OCI-LY7 (cell line): Measurements from ENCODE around the gene PFKFB4. TPM values are rescaled to one million over a fixed set of nuclear protein-coding genes. Genes with fewer than 3 reads are reported as not detected.
A peak's percentile ranks its signal among the peaks of the same experiment; 100 is the strongest.

Experiments used
- BruUV-seq: library from RNA; stranded (reverse); fragments of 400-500 nt; replicated peaks from 2 replicates; lab custom pipeline; 2021; lab: Mats Ljungman, UMichigan
- CTCF ChIA-PET: fragments of 300-600 bp; sonication (Branson Sonifier 250); formaldehyde crosslinking; loops from one replicate; lab custom pipeline; 2022; ENCODE audit warnings: antibody characterized with exemption; ENCODE audit not compliant: unreplicated experiment; lab: Charles Lee
- POLR2A ChIA-PET: fragments of 300-600 bp; sonication (Branson Sonifier 250); formaldehyde crosslinking; loops from one replicate; lab custom pipeline; 2022; ENCODE audit warnings: antibody characterized with exemption; lab: Charles Lee
- DNase-seq: peaks from one replicate; pipeline ENCODE4 v3.0.0-alpha.2; 2015; ENCODE audit warnings: low spot score
- H2AFZ ChIP-seq: fragments of 200-600 bp; sonication (generic), shearing (Covaris generic); 2 replicates; pipeline ENCODE4 v1.6.1; 2014; ENCODE audit warnings: mild to moderate bottlenecking, antibody characterized with exemption, low read length, moderate library complexity
- H3K27ac ChIP-seq: fragments of 200-600 bp; sonication (generic); 2 replicates; pipeline ENCODE4 v1.5.1; 2014; ENCODE audit warnings: mixed run types, low read depth, mild to moderate bottlenecking, moderate library complexity, low read length, inconsistent platforms; ENCODE audit not compliant: poor library complexity, severe bottlenecking
- H3K36me3 ChIP-seq: fragments of 200-600 bp; sonication (generic); 2 replicates; pipeline ENCODE4 v1.6.1; 2014; ENCODE audit warnings: mild to moderate bottlenecking, antibody characterized with exemption, low read length, moderate library complexity, mixed read lengths; ENCODE audit not compliant: insufficient read depth
- H3K4me1 ChIP-seq: fragments of 200-600 bp; sonication (generic); 2 replicates; pipeline ENCODE4 v1.5.1; 2014; ENCODE audit warnings: mild to moderate bottlenecking, low read length; ENCODE audit not compliant: insufficient read depth, poor library complexity, severe bottlenecking
- H3K4me2 ChIP-seq: fragments of 200-600 bp; sonication (generic); 2 replicates; pipeline ENCODE4 v1.6.1; 2014; ENCODE audit warnings: mild to moderate bottlenecking, low read length
- H3K4me3 ChIP-seq: fragments of 200-600 bp; sonication (generic); 2 replicates; pipeline ENCODE4 v1.5.1; 2014; ENCODE audit warnings: mild to moderate bottlenecking, low read depth, low read length; ENCODE audit not compliant: poor library complexity, severe bottlenecking
- H3K79me2 ChIP-seq: fragments of 200-600 bp; sonication (generic); 2 replicates; pipeline ENCODE4 v1.6.1; 2016; ENCODE audit warnings: low read depth, mild to moderate bottlenecking, low read length, moderate library complexity, mixed read lengths; ENCODE audit not compliant: insufficient read depth
- H3K9me2 ChIP-seq: fragments of 200-600 bp; sonication (generic); 2 replicates; pipeline ENCODE4 v1.6.1; 2016; ENCODE audit warnings: mild to moderate bottlenecking, low read length, mixed read lengths; ENCODE audit not compliant: insufficient read depth
- H3K9me3 ChIP-seq: fragments of 200-600 bp; sonication (generic); 2 replicates; pipeline ENCODE4 v1.6.1; 2014; ENCODE audit warnings: mild to moderate bottlenecking, mixed run types, low read length, mixed read lengths
- H4K20me1 ChIP-seq: fragments of 200-600 bp; sonication (generic); 2 replicates; pipeline ENCODE4 v1.6.1; 2014; ENCODE audit warnings: mild to moderate bottlenecking, antibody characterized with exemption, low read length, moderate library complexity, mixed read lengths; ENCODE audit not compliant: insufficient read depth
- CTCF ChIP-seq: fragments of 200-600 bp; sonication (generic); conservative IDR thresholded peaks from 2 replicates; pipeline ENCODE4 v1.5.1; 2014; ENCODE audit warnings: mild to moderate bottlenecking, antibody characterized with exemption, low read length, moderate library complexity, mixed read lengths
- EZH2phosphoT487 ChIP-seq: fragments of 200-600 bp; sonication (generic); IDR thresholded peaks from 2 replicates; pipeline ENCODE4 v1.6.1; 2018; ENCODE audit warnings: low read depth, borderline replicate concordance, mild to moderate bottlenecking, mixed run types, antibody characterized with exemption, low read length, moderate library complexity, mixed read lengths
- intact Hi-C: fragments of 100-400 bp; cut with micrococcal nuclease; formaldehyde crosslinking; loops from one replicate; pipeline ENCODE4 v1.10.0; 2022; ENCODE audit not compliant: unreplicated experiment
- total RNA-seq, 2 experiments: library from RNA; depleted of rRNA in 1 of 2; stranded (reverse); fragments of >200 nt in 1 of 2; shearing (Covaris generic) in 1 of 2; gene quantifications; 2 replicates each; pipeline ENCODE4 v1.2.3, GENCODE V29; 2014 to 2022

PFKFB4 gene
- total RNA-seq, 2 experiments from 2014 or later: 5.0 to 29.0 TPM

DNA sequence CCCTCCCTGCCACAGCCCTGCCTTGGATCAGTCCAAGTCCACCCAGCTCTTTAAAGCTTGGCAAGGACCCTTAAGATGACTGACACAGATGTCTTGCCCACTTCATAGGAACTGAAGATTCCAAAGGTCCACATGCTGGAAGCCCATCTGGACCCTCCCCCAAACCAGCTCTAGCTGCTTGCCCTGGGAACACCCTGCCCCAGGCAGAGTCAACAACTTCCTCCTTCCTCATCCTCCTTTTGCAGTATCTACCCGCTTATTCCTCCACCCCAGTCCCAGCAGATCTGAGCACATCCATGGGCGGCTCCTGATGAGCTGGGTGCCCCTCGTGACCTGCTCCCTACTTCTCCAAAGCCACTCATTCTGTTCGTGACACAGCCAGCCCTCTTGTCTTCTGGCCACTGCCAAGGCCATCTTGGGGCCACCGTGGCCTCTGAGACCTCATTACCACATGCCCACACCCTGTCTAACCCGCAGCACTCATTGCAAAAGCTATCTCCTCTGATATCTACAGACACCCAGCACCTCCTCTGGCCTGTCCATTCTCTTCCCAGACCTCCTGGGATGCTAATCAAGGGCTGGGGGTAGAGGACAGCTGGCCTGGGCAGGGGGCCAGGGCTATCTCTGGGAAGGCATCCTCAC, 2.0 kb upstream of the PFKFB4 start:
- Histone ChIP-seq H3K9me2 (no peaks in the 10 kb centered on the region), H3K4me3 (no peak overlapping the region), H2AFZ (no peak overlapping the region; the same call in 1 of the 2 replicates), H4K20me1 (no peaks in the 10 kb centered on the region), H3K9me3 (no peaks in the 10 kb centered on the region), H3K27ac (no peak overlapping the region), H3K79me2 (no peaks in the 10 kb centered on the region), H3K36me3 (no peaks in the 10 kb centered on the region), H3K4me2 (peak overlapping the region; percentile 96; the same call in 1 of the 2 replicates), H3K4me1 (peaks cover 54% of the 10 kb centered on the region)
- ChIA-PET POLR2A (interaction anchor here (0.5 kb wide), 1 partner anchor 330 kb away, joined by 3 read pairs; no protein-coding TSS in a partner anchor), CTCF (interaction anchor here (0.9 to 2.2 kb wide), 2 partner anchors 77 to 123 kb away, joined by 3 to 10 read pairs; no protein-coding TSS in a partner anchor)
- no TSS peak for BruUV-seq
- intact Hi-C loops: loop anchor here (2.0 kb wide), 1 partner anchor 76 kb away; the partner anchor contains the start of gene SLC26A6
- no peak for DNase-seq
- TF ChIP-seq CTCF: peak; percentile 65
- TF ChIP-seq EZH2phosphoT487: no peak

- no peaks in the 10 kb centered on the region for H3K79me2 ChIP-seq
- H3K36me3 ChIP-seq: no peaks in the 10 kb centered on the region
- no peak for TF ChIP-seq CTCF
- no peak for TF ChIP-seq EZH2phosphoT487
- no TSS peak for BruUV-seq
- H2AFZ ChIP-seq: peak overlapping the region; percentile 66
- intact Hi-C loops: loop anchor here (2.0 kb wide), 3 partner anchors 41 to 255 kb away; partner anchors contain the start of genes ATRIP and NME6
- no peak overlapping the region for H3K27ac ChIP-seq
- H4K20me1 ChIP-seq: no peaks in the 10 kb centered on the region
- no peaks in the 10 kb centered on the region for H3K9me2 ChIP-seq
- DNase-seq: no peak
- ChIA-PET POLR2A (interaction anchor here (0.6 to 2.1 kb wide), 7 partner anchors 11 to 1391 kb away, joined by 3 to 8 read pairs (median 3); partner anchors contain the start of genes CCDC51, CELSR3 and TMA7), CTCF (interaction anchor here (0.5 to 1.0 kb wide), 6 partner anchors 80 to 130 kb away, joined by 3 to 4 read pairs (median 4); partner anchors contain the start of gene NCKIPSD)
- H3K4me3 ChIP-seq: peak overlapping the region; percentile 77
- peaks cover 54% of the 10 kb centered on the region for H3K4me1 ChIP-seq
- H3K4me2 ChIP-seq: peak overlapping the region; percentile 77
- H3K9me3 ChIP-seq: no peaks in the 10 kb centered on the region
These were observed 431 bp downstream of the PFKFB4 start for GRCh38 chr3:48555949-48556795.
